GM18526 (cell line): ENCODE results near the gene TH.

Experiments
- POLR2A ChIP-seq: IDR thresholded peaks from 3 replicates; pipeline ENCODE4 v1.6.1; 2011; ENCODE audit not compliant: insufficient read length; ENCODE audit errors: extremely low read depth

The TH gene

GRCh38 chr11:2115308-2115707, 56.3 kb downstream of the TH start:
- no peak for TF ChIP-seq POLR2A

GRCh38 chr11:2114430-2115241, 57.0 kb downstream of the TH start:
- no peak for TF ChIP-seq POLR2A
